GM18861 (cell line): Measurements from ENCODE around the gene TCTN2.

Experiments used
- ATAC-seq: cut with Tn5 transposase; IDR thresholded peaks from one replicate; pipeline ENCODE4 v1.9.1; 2021; ENCODE audit not compliant: unreplicated experiment

TCTN2 gene

GRCh38 chr12:123683964-123684363 lies 13.1 kb downstream of the TCTN2 start:
- ATAC-seq = no peak

- no peak for ATAC-seq
Measured at GRCh38 chr12:123686636-123687190, 15.8 kb downstream of the TCTN2 start.

GRCh38 chr12:123690191-123690840 lies 19.4 kb downstream of the TCTN2 start:
- ATAC-seq = no peak

- no peak for ATAC-seq
Measured at GRCh38 chr12:123696207-123696606, 25.3 kb downstream of the TCTN2 start.

- no peak for ATAC-seq
Measured at GRCh38 chr12:123696646-123697045, 25.7 kb downstream of the TCTN2 start.

GRCh38 chr12:123705935-123706334 lies 35.0 kb downstream of the TCTN2 start:
- no peak for ATAC-seq

- ATAC-seq = no peak
Measured at GRCh38 chr12:123707466-123707865, 36.6 kb downstream of the TCTN2 start.

- no peak for ATAC-seq
Measured at GRCh38 chr12:123712780-123713319, 41.9 kb downstream of the TCTN2 start.

GRCh38 chr12:123713398-123713797 lies 42.5 kb downstream of the TCTN2 start:
- ATAC-seq = no peak

GRCh38 chr12:123713823-123714585 lies 43.1 kb downstream of the TCTN2 start:
- ATAC-seq = peak; percentile 31

GRCh38 chr12:123715195-123715594 lies 44.3 kb downstream of the TCTN2 start:
- no peak for ATAC-seq

- ATAC-seq = no peak
Measured at GRCh38 chr12:123717350-123717749, 46.4 kb downstream of the TCTN2 start.

- no peak for ATAC-seq
Measured at GRCh38 chr12:123720141-123720814, 49.4 kb downstream of the TCTN2 start.

GRCh38 chr12:123721245-123721644 lies 50.3 kb downstream of the TCTN2 start:
- ATAC-seq = no peak

GRCh38 chr12:123723011-123723410 lies 52.1 kb downstream of the TCTN2 start:
- ATAC-seq = no peak

GRCh38 chr12:123723765-123724164 lies 52.9 kb downstream of the TCTN2 start:
- ATAC-seq = no peak

- no peak for ATAC-seq
Measured at GRCh38 chr12:123726244-123726643, 55.3 kb downstream of the TCTN2 start.

- no peak for ATAC-seq
Measured at GRCh38 chr12:123726962-123727361, 56.0 kb downstream of the TCTN2 start.

GRCh38 chr12:123727878-123728277 lies 57.0 kb downstream of the TCTN2 start:
- no peak for ATAC-seq

- ATAC-seq = no peak
Measured at GRCh38 chr12:123731596-123731995, 60.7 kb downstream of the TCTN2 start.

- no peak for ATAC-seq
Measured at GRCh38 chr12:123732251-123732650, 61.3 kb downstream of the TCTN2 start.
